ENCODE results near the gene PLPPR3. TPM values are rescaled to one million over a fixed set of nuclear protein-coding genes. Genes with fewer than 3 reads are reported as not detected.

PLPPR3 gene
- total and polyA plus RNA-seq, 9 of the 15 experiments (the other 6 are each of a cell fraction or from before 2014, with no cell fraction given) = 0.01 to 48.2 (median 8.6) TPM

DNA sequence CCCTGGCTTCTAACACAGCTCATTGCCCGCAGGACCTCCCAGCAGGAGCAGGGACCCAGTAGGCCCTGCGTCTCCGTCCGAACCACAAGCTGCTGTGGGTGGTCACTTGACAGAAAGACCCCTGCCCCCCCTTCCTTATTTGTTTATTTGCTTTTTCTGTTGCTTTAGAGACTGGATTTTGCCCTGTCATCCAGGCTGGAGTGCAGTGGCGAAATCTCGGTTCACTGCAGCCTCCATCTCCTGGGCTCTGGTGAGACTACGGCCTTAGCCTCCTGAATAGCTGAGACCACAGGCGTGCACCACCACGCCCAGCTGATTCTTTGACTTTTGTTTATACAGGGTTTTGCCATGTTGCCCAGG, 32.1 kb downstream of the PLPPR3 start (continued):
- no peak for TF ChIP-seq RBBP5 (IDR thresholded peaks at IDR 0.05; ENCODE audit: borderline replicate concordance, insufficient read depth, low read length, poor library complexity, severe bottlenecking)
- peak; percentile 76 for TF ChIP-seq MAFG (tag; conservative IDR thresholded peaks at IDR 0.05)
- no peak for TF ChIP-seq NR2C2 (CRISPR knock-in tag; IDR thresholded peaks at IDR 0.05)
- peak; percentile 7; the same call in 1 of the 2 replicates for TF ChIP-seq NR2C2 (tag; IDR thresholded peaks at IDR 0.05)
- TF ChIP-seq CBX3 (IDR thresholded peaks at IDR 0.05; ENCODE audit: borderline replicate concordance in 1 of 2, low read length in 2 of 2) = no peak
- TF ChIP-seq, protein P1, sequence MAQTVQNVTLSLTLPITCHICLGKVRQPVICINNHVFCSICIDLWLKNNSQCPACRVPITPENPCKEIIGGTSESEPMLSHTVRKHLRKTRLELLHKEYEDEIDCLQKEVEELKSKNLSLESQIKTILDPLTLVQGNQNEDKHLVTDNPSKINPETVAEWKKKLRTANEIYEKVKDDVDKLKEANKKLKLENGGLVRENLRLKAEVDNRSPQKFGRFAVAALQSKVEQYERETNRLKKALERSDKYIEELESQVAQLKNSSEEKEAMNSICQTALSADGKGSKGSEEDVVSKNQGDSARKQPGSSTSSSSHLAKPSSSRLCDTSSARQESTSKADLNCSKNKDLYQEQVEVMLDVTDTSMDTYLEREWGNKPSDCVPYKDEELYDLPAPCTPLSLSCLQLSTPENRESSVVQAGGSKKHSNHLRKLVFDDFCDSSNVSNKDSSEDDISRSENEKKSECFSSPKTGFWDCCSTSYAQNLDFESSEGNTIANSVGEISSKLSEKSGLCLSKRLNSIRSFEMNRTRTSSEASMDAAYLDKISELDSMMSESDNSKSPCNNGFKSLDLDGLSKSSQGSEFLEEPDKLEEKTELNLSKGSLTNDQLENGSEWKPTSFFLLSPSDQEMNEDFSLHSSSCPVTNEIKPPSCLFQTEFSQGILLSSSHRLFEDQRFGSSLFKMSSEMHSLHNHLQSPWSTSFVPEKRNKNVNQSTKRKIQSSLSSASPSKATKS (CRISPR knock-in tag; IDR thresholded peaks at IDR 0.05) = no peak
- 0 out of 4 replicates have a peak, but pooled peaks of 1 of the 2 experiments have one; percentile 1 for TF ChIP-seq NRF1 (conservative IDR thresholded peaks at IDR 0.05 in 1 of 2, IDR thresholded peaks at IDR 0.05 in 1 of 2)
- TF ChIP-seq ZNF592 (IDR thresholded peaks at IDR 0.05) = peak; percentile 56; the same call in 1 of the 2 replicates
- TF ChIP-seq NFE2 (IDR thresholded peaks at IDR 0.05; ENCODE audit: low read depth) = peak; percentile 73

Measured in K562 (cell line).